ENCODE data around the gene MAP3K10. TPM values are rescaled to one million over a fixed set of nuclear protein-coding genes. Genes with fewer than 3 reads are reported as not detected.
A peak's percentile ranks its signal among the peaks of the same experiment; 100 is the strongest.

MAP3K10 gene
- total and polyA plus RNA-seq, 2 of the 13 experiments (the other 11 are each of a cell fraction or from before 2014, with no cell fraction given) = 3.4 to 5.0 TPM

- WGBS (ENCODE audit: low lambda C conversion rate) = 12% methylated on average over 9 of the region's 16 CpGs
- ChIA-PET POLR2A (interaction anchor here (0.9 to 2.7 kb wide), 7 partner anchors 9 to 201 kb away, joined by 3 to 25 read pairs (median 5); partner anchors contain the start of genes MAP3K10 and SERTAD1), CTCF (ENCODE audit: low intra/inter-chr PET ratio, low total read pairs) (no interaction called here)
- in situ Hi-C loops (cut with HindIII; ENCODE audit: extremely low pct_ligation_motif_present, low pct_unique_long_range_greater_than_20kb) (no loop called here), intact Hi-C loops (cut with micrococcal nuclease; ENCODE audit: unreplicated experiment) (no loop called here)
- no peaks in the 10 kb centered on the region for H4K20me1 ChIP-seq (ENCODE audit: insufficient read depth, low read length)
- H3K4me2 ChIP-seq (ENCODE audit: low read depth, low read length) = peak overlapping the region; percentile 91
- ATAC-seq = peak; percentile 86
- no peaks in the 10 kb centered on the region for H3K9me3 ChIP-seq (ENCODE audit: low read length)
- FAIRE-seq = peak; percentile 95
- no peaks in the 10 kb centered on the region for H3K79me2 ChIP-seq (ENCODE audit: insufficient read depth, low read length)
- BruUV-seq (replicated peaks) = TSS peak; percentile 82
- H3K9ac ChIP-seq (ENCODE audit: insufficient read depth, low read depth, low read length) = peak overlapping the region; percentile 71
- H3K4me3 ChIP-seq (replicated peaks in 1 of 3; ENCODE audit: insufficient read depth in 1 of 3, low read depth in 2 of 3, low read length in 3 of 3) = peak overlapping the region; percentile 27 to 69 (median 55); a peak in 5 of 6 replicates
- H3K27ac ChIP-seq (ENCODE audit: extremely low read length, insufficient read depth, low read length) = peak overlapping the region; percentile 83
- peaks cover 17% of the 10 kb centered on the region in 2 experiments; a peak in 4 of 5 replicates for H3K36me3 ChIP-seq (replicated peaks in 1 of 2; ENCODE audit: control insufficient read depth in 1 of 2, insufficient read depth in 2 of 2, low read length in 2 of 2)
- no peaks in the 10 kb centered on the region for H3K27me3 ChIP-seq (ENCODE audit: control insufficient read depth in 1 of 2, insufficient read depth in 2 of 2, low read length in 2 of 2)
- no peak overlapping the region for H2AFZ ChIP-seq (ENCODE audit: low read length)
- peak; percentile 82 for DNase-seq (ENCODE audit: low spot score)
- H3K4me1 ChIP-seq (ENCODE audit: insufficient read depth, low read length) = peaks cover 63% of the 10 kb centered on the region
- TF ChIP-seq PITX1 (CRISPR knock-in tag; IDR thresholded peaks at IDR 0.05) (peak; percentile 36; the same call in 1 of the 2 replicates), NRL (CRISPR knock-in tag; IDR thresholded peaks at IDR 0.05; ENCODE audit: borderline replicate concordance) (peak; percentile 68), ZNF761 (CRISPR knock-in tag; conservative IDR thresholded peaks at IDR 0.05) (peak; percentile 74; the same call in 1 of the 2 replicates), ZBTB7A (CRISPR knock-in tag; IDR thresholded peaks at IDR 0.05) (0 out of 2 replicates have a peak, but pooled peaks have one; percentile 60), WIZ (CRISPR knock-in tag; IDR thresholded peaks at IDR 0.05) (no peak), CSRNP2 (CRISPR knock-in tag; conservative IDR thresholded peaks at IDR 0.05; ENCODE audit: low read depth) (no peak), ZNF282 (IDR thresholded peaks at IDR 0.05; ENCODE audit: partially characterized antibody) (no peak), HMG20B (CRISPR knock-in tag; conservative IDR thresholded peaks at IDR 0.05) (no peak), ZSCAN21 (CRISPR knock-in tag; IDR thresholded peaks at IDR 0.05; ENCODE audit: borderline replicate concordance) (peak; percentile 67; the same call in 1 of the 2 replicates), ZNF432 (CRISPR knock-in tag; IDR thresholded peaks at IDR 0.05; ENCODE audit: borderline replicate concordance) (no peak), ZNF18 (CRISPR knock-in tag; IDR thresholded peaks at IDR 0.05; ENCODE audit: insufficient replicate concordance) (peak; percentile 69), KDM4B (CRISPR knock-in tag; IDR thresholded peaks at IDR 0.05) (peak; percentile 67; the same call in 1 of the 2 replicates), GLI4 (CRISPR knock-in tag; IDR thresholded peaks at IDR 0.05; ENCODE audit: borderline replicate concordance) (peak; percentile 34; the same call in 1 of the 2 replicates), ZNF234 (CRISPR knock-in tag; conservative IDR thresholded peaks at IDR 0.05) (no peak), ZNF775 (CRISPR knock-in tag; IDR thresholded peaks at IDR 0.05; ENCODE audit: borderline replicate concordance) (no peak), KDM3A (CRISPR knock-in tag; IDR thresholded peaks at IDR 0.05; ENCODE audit: low read depth) (no peak), SMARCE1 (IDR thresholded peaks at IDR 0.05; ENCODE audit: borderline replicate concordance) (no peak), ZNF317 (CRISPR knock-in tag; IDR thresholded peaks at IDR 0.05) (peak; percentile 66; the same call in 1 of the 2 replicates), MBD4 (IDR thresholded peaks at IDR 0.05; ENCODE audit: borderline replicate concordance, low read length) (no peak), HCFC1 (IDR thresholded peaks at IDR 0.05; ENCODE audit: low read depth, low read length) (no peak), ZNF891 (CRISPR knock-in tag; IDR thresholded peaks at IDR 0.05) (0 out of 2 replicates have a peak, but pooled peaks have one; percentile 73), ARNT2 (CRISPR knock-in tag; IDR thresholded peaks at IDR 0.05; ENCODE audit: low read depth) (no peak; the same call in 1 of the 2 replicates)
Measured at GRCh38 chr19:40231544-40232424, 40.6 kb downstream of the MAP3K10 start.

Measured in HepG2 (cell line).